ENCODE results near the gene ADAMTSL3.

DNA sequence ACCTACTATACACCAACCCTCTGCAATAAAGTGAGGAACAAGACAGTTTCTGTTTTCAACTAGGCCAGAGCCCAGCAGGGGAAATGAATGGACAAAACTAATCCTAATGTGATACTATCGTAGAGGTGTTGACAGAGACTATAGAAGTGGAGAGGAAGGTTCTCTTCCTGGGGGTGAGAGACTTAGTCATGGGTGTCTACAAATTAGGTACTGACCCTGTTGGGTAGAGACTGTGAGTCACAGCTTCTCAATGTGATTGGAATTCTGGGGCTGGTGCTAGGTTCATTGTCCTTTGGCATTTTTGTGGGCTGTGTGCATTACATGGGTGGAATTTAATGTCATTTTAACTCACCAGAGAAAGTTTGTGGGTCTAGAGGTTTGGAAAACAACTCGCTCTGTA is 79.3 kb downstream of the ADAMTSL3 start:
- TF ChIP-seq, protein P1, sequence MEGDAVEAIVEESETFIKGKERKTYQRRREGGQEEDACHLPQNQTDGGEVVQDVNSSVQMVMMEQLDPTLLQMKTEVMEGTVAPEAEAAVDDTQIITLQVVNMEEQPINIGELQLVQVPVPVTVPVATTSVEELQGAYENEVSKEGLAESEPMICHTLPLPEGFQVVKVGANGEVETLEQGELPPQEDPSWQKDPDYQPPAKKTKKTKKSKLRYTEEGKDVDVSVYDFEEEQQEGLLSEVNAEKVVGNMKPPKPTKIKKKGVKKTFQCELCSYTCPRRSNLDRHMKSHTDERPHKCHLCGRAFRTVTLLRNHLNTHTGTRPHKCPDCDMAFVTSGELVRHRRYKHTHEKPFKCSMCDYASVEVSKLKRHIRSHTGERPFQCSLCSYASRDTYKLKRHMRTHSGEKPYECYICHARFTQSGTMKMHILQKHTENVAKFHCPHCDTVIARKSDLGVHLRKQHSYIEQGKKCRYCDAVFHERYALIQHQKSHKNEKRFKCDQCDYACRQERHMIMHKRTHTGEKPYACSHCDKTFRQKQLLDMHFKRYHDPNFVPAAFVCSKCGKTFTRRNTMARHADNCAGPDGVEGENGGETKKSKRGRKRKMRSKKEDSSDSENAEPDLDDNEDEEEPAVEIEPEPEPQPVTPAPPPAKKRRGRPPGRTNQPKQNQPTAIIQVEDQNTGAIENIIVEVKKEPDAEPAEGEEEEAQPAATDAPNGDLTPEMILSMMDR (IDR thresholded peaks at IDR 0.05): no peak
- TF ChIP-seq POLR2A (IDR thresholded peaks at IDR 0.05): no peak
